Measurements from ENCODE around the gene ATG14. TPM values are rescaled to one million over a fixed set of nuclear protein-coding genes. Genes with fewer than 3 reads are reported as not detected.
A peak's percentile ranks its signal among the peaks of the same experiment; 100 is the strongest.

Gene ATG14
- total and polyA plus RNA-seq, 2 of the 13 experiments (the other 11 are each of a cell fraction or from before 2014, with no cell fraction given), result 7.2 to 9.1 TPM

DNA sequence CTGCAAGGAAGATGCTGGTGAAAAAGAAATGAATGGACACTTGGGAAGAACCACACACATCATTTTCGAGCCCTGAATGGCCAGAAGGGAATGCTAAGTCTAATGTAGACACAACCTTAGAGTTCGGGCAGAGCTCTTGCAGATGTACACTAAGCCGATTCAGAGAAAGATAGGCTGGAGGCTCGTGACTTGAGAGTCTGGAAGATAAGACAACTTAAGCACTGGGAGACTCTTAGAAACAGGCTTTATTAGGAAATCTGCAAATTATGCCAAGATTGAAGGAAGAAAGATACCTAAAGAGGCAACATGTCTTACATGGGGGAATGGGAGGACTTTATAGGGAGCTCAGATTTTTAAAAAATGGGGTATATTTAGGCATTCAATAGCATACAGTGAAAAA lies 15.3 kb upstream of the ATG14 start (continued):
- TF ChIP-seq TARDBP (CRISPR knock-in tag; IDR thresholded peaks at IDR 0.05) (no peak), MBD4 (IDR thresholded peaks at IDR 0.05; ENCODE audit: borderline replicate concordance, low read length) (no peak), ZNF30 (CRISPR knock-in tag; IDR thresholded peaks at IDR 0.05) (no peak)

- ATAC-seq, result peak; percentile 77
- Histone ChIP-seq H3K79me2 (ENCODE audit: insufficient read depth, low read length) (no peaks in the 10 kb centered on the region), H3K4me2 (ENCODE audit: low read depth, low read length) (no peak overlapping the region), H3K27me3 (ENCODE audit: control insufficient read depth in 1 of 2, insufficient read depth in 2 of 2, low read length in 2 of 2) (no peaks in the 10 kb centered on the region), H3K4me3 (replicated peaks in 1 of 3; ENCODE audit: insufficient read depth in 1 of 3, low read depth in 2 of 3, low read length in 3 of 3) (no peak overlapping the region), H3K9me3 (ENCODE audit: low read length) (no peaks in the 10 kb centered on the region), H2AFZ (ENCODE audit: low read length) (no peak overlapping the region), H4K20me1 (ENCODE audit: insufficient read depth, low read length) (no peaks in the 10 kb centered on the region), H3K36me3 (replicated peaks in 1 of 2; ENCODE audit: control insufficient read depth in 1 of 2, insufficient read depth in 2 of 2, low read length in 2 of 2) (no peaks in the 10 kb centered on the region), H3K4me1 (ENCODE audit: insufficient read depth, low read length) (peaks cover 2% of the 10 kb centered on the region; the same call in 1 of the 2 replicates), H3K27ac (ENCODE audit: extremely low read length, insufficient read depth, low read length) (no peak overlapping the region), H3K9ac (ENCODE audit: insufficient read depth, low read depth, low read length) (no peak overlapping the region)
- peak; percentile 51 for FAIRE-seq
- intact Hi-C loops (cut with micrococcal nuclease; ENCODE audit: unreplicated experiment) (no loop called here), in situ Hi-C loops (cut with HindIII; ENCODE audit: extremely low pct_ligation_motif_present, low pct_unique_long_range_greater_than_20kb) (loop anchor here (25.0 kb wide), 1 partner anchor 237 kb away; no protein-coding TSS in a partner anchor)
- BruUV-seq (replicated peaks), result no TSS peak
- ChIA-PET CTCF (ENCODE audit: low intra/inter-chr PET ratio, low total read pairs) (no interaction called here), POLR2A (no interaction called here)
- WGBS (ENCODE audit: low lambda C conversion rate), result 0% methylated on average over 1 of the region's 1 CpG
- no peak for DNase-seq (ENCODE audit: low spot score)
- peak; percentile 47 for TF ChIP-seq CTCF (CRISPR knock-in tag; IDR thresholded peaks at IDR 0.05)
- TF ChIP-seq TBX2 (CRISPR knock-in tag; IDR thresholded peaks at IDR 0.05; ENCODE audit: borderline replicate concordance), result no peak
- TF ChIP-seq STAG1 (CRISPR knock-in tag; IDR thresholded peaks at IDR 0.05), result peak; percentile 23; the same call in 1 of the 2 replicates
Measured at GRCh38 chr14:55425091-55425490, 13.5 kb upstream of the ATG14 start.

Data from HepG2 (cell line).